ENCODE results near the gene GFER.
"Not testable (repeated sequence)": the region's sequence is repeated elsewhere in the genome, so short reads cannot be mapped to it uniquely, and the experiment has no call there.

The GFER gene

DNA sequence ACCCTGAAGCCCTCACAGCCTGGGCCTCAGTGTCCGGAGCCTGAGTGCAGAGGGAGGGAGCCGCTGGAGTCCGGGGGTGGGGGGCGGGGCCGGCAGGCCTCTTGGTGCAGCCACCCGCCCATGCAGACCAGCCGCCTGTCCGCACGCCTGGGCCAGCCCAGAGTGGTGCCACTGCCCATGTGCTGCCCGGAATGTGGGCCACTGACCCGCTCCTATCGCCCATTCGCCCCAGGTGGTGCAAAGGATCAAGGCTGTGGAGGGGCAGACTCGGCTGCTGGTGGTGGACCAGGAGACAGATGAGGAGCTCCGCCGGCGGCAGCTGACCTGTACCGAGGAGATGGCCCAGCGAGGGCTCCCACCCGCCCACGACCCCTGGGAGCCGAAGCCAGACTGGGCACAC lies 45.4 kb downstream of the GFER start:
- DNase-seq, result no peak

DNA sequence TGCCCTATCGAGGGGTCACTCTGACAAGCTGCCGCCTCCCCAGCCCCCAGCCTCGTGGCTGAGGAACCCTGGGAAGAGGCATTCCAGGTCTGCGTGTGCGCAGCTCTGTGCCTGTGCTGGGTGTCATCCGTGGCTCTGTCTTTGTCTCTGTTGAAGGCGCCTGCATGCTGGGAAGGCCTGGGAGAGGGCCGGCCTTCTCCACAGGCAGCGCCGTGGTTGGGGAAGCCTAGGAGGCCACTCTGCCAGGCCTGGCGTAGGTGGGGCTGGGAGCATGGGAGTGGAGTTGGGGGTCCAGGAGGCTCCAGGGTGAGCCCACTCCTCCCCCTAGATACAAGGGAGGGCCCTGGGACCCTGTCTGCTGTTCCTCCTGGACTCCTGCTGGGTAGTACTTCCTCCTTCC lies 46.0 kb downstream of the GFER start:
- DNase-seq, result no peak

DNA sequence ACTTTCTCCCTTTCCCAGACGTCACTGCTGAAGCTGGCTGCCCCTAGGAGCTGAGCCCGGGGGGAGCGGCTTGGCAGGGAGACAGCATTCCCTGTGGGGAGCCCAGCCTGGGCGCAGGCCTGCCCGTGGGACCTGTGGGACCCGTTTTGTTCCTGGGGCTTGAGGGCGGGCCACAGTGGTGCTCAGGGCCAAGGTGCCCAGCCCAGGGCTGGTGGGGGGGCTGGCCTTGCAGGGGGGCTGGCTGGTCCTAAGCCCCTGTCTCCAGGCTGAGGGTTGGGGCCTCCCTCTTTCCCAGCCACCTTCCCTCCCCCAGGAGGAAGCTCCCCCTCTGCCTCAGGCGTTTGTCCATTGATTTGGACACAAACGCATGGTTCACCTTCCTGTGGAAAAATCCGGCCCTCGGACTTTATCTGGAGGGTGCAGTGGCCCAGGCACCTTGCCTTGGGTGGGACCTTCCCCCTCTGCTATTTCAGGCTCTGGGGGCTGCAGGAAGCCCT lies 47.1 kb downstream of the GFER start:
- no peak for DNase-seq

DNA sequence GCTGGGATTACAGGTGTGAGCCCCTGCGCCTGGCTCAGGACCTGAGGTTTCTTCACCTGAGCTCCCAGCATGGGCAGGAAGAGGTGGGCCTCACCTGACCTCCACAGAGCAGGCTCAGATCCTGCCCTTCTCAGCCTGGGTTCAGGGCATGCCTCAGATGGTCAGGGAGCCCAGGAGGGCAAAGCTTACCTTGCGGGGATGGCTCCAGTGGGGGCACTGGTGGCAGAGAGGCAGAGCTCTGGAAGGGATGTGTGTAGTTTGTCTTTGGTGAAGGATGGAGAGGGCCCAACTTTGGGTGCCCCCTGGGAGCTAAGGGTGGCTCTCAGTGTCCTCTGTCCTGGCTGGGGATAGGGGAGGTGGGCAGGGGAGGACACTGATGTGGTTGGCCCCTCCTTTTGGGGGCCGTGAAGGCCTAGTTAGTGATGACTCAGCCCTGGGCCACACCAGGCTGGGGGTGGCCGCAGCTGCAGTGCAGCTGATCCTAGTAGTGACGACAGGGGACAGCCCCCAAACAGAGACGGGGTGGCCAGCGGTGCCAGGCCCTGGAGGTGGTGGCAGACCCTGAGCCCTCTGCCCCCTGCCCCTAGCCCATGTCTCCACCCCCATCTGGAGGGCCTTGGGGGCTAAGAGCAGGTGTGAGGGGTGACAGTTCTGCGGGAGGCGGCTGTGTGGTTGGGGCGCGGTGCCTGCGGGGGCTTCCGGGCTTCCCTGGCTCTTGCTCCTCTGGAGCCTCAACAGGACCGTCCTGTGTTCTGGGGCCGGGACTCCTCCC lies 48.5 kb downstream of the GFER start:
- no peak for DNase-seq

DNA sequence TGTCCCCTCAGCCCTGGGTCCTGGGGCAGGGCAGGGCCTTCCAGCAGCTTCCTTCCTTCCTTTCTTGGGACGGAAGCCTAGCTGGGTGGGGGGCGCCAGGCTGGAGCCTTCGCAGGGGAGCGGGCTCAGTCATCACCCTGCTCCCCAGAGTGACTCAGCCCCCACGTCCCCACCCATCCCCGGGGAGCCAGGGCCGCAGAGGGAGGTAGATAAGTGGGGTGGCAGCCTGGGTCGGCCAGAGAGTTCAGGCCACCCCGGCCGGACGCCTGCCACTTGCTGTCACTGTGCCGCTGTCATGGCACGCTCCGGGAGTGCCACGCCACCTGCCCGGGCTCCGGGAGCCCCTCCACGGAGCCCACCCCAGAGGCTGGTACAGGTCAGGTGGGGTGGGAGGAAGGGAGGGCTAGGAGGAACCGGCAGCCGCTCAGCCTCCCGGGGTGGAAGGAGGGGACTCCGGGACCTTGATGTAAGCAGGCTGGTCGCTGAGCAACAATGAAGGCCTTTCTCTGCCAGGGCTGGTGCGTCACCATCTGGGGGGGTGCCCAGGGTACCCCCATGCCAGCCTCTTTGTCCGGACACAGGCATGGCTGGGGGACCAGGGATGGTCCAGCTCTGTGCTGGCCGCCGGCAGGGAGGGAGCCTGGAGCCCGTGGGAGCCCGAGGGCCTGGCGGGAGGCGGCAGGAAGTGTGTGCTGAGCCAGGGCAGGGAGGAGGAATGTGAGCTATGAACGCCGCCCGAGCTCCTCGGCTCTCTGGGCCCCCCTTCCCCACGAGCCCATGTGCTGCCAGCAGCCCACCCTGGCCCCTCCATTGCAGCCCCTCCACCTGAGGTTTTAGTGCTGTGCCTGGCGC lies 49.3 kb downstream of the GFER start:
- DNase-seq, result no peak

DNA sequence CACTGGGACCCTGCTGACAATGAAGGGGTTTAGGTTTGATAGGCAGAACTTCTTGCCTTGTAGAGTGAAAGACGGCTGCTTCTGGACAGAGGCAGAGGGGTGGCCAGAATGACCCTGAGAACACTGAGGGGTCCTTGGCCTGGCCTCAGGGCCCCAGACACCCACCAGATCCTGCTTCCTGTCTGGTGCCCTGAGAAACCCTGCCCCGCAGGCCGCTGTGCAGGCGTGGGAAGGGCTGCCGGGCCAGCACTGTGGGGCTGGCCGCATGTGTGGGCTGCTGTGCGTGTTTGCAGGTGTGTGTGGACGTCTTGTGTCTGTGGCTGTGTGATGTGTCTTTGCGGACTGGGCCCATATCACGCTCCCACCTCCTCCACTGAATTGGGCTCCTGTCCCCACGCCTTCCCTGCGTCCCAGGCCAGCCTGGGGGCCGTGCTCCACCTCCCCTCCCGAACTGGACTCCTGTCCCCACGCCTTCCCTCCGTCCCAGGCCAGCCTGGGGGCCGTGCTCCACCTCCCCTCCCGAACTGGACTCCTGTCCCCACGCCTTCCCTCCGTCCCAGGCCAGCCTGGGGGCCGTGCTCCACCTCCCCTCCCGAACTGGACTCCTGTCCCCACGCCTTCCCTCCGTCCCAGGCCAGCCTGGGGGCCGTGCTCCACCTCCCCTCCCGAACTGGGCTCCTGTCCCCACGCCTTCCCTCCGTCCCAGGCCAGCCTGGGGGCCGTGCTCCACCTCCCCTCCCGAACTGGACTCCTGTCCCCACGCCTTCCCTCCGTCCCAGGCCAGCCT lies 50.1 kb downstream of the GFER start:
- DNase-seq, result not testable (repeated sequence)

DNA sequence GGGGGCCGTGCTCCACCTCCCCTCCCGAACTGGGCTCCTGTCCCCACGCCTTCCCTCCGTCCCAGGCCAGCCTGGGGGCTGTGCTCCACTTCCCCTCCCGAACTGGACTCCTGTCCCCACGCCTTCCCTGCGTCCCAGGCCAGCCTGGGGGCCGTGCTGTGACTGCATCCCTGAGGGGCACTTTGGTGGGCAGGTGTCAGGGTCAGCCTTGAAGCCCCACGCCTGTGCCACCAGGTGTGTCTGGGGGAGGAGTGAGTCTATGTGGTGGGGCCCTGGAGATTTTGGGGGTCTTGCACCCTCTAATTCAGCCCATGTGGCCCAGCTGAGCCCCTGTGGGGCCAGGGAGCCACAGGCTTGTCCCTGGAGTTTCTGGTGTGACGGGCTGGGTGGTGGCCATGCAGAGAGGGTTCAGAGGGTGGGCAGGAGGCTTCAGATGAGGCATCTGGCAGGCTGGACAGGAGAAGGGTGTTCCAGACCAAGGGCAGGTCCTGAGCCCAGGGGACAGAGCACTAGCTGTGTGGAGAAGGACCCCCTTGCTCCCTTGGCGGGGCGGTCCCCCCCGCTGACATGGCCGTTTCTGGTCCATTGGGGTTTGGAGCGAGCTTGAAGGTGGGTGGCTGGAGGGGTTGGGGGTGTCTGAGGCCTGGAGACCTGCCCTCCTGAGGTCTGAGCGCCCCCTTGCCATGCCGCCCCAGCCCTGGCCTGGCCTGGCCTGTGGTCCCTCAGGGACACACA lies 50.9 kb downstream of the GFER start:
- DNase-seq, result no peak

DNA sequence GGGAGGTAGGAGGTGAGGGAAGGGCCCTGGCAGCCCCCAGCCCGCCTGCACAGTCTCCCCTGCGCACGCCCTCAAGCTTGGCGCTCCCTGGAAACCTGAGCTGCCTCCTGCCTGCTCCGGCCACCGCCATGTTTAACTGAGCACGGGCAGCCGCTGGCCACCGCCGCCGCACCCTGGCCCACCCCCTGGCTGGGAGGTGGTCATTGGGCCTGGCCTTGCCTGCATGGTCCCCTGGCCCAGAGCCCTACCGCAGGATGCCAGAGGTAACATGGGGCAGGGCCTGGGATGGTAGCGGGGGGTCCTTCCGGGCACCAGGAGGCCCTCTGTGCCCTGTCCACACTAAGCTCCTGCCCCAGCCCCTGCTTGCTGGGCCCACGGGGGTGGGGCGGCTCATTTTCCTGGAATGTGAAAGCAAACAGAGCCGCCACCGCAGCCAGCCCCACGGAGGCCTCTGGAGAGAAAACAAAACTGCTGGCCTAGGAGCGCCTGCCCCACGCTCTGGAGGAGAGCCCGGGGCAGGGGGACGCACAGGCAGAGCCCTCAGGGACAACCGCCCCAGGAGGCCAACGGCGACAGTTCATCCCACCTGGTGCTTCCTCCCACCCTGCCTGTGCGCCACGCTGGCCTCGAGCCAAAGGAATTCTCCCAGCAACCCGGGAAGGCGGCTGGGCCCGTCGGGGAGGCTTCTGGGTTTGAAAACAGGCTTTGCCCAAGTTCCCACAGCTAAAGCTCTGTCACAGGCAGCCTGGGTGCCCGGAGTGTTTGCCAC lies 51.6 kb downstream of the GFER start:
- DNase-seq, result no peak

DNA sequence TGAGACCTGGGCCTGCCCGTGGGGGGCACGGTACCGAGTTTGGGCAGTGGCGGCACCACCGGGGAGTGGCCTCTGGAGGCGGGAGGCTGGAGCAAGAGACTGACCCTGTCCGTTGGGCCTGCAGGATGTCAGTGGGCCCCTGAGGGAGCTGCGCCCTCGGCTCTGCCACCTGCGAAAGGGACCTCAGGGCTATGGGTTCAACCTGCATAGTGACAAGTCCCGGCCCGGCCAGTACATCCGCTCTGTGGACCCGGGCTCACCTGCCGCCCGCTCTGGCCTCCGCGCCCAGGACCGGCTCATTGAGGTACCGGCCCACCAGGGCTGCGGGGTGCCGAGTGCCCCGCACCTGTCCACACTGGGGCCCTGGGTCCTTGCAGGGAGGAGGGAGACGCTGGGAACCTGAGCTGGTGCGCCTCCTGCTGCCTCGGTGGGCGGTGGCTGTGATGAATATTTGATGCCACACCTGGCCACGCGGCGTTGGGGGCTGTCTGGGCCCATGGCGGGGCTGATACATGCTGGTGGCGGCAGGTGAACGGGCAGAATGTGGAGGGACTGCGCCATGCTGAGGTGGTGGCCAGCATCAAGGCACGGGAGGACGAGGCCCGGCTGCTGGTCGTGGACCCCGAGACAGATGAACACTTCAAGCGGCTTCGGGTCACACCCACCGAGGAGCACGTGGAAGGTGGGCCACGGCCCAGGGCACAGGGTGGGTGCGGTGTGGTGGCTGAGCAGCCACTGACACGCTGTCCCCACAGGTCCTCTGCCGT lies 52.4 kb downstream of the GFER start:
- no peak for DNase-seq

DNA sequence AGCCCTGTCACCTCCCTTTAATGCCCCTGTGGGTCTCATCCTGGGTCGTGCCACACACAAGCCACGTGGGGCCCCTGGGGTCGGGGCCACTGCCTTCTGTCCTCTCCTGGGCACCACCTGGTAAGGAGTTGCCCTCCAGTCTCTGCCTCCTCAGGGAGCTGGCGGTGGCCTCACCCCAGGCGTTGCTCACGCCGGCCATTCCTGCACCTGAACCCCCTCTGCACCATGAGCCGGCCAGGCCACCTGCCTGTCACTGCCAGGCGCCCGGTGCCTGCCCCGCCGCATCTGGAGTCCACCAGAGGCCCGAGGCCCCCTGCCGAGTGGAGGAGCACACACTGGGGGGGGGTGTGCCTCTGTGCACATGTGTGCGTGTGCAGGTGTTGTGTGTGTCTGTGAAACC lies 53.1 kb downstream of the GFER start:
- no peak for DNase-seq
